Fibroblast of peridontal ligament (primary cell): ENCODE results near the gene GPRC5B.
A peak's percentile ranks its signal among the peaks of the same experiment; 100 is the strongest.

Source experiments
- DNase-seq: peaks from one replicate; pipeline ENCODE4 v3.0.0-alpha.2; 2010; ENCODE audit errors: extremely low read depth

Gene GPRC5B

DNA sequence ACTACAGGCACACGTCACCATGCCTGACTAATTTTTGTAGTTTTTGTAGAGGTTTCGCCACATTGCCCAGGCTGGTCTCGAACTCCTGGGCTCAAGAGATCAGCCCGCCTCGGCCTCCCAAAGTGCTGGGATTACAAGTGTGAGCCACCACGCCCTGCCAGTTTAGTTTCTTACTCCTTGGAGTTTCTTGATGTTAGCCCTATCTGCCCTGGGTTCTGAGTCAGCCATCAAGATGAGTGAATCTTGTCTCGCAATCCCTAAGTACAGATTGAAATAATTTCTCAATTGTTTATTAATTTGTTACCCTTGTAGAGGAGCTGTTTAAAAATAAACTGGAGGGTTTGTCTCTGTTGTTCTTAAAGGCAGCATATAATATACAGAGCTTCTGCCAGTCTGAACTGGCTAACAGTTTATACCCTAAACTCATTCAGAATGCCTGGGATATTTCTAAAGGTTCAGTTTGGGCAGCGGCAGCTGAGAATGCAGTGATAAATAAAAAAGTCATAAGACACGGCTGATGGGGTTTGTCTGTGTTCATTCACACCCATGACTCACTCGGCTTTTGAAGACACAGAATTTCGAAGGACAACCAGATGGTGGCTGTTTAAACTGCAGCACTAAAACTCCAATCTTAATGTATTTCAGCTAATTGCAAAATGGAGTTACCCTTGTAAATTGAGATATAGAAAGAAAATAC lies 39.6 kb downstream of the GPRC5B start:
- DNase-seq, result peak; percentile 68

DNA sequence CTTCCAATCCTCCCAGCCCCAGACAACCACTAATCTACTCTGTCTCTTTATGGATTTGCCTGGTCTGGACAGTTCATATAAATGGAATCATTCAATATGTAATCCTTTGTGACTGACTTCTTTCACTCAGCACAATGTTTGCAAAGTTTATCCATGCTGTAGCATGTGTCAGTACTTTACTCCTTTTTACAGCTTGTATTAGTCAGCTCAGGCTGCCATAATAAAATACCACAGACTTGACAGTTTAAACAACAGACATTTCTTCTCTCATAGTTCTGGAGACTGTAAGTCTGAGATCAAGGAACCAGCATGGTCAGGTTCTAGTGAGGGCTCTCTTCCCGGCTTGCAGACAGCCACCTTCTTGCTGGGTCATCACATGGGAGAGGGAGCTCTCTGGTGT lies 41.3 kb downstream of the GPRC5B start:
- no peak for DNase-seq

DNA sequence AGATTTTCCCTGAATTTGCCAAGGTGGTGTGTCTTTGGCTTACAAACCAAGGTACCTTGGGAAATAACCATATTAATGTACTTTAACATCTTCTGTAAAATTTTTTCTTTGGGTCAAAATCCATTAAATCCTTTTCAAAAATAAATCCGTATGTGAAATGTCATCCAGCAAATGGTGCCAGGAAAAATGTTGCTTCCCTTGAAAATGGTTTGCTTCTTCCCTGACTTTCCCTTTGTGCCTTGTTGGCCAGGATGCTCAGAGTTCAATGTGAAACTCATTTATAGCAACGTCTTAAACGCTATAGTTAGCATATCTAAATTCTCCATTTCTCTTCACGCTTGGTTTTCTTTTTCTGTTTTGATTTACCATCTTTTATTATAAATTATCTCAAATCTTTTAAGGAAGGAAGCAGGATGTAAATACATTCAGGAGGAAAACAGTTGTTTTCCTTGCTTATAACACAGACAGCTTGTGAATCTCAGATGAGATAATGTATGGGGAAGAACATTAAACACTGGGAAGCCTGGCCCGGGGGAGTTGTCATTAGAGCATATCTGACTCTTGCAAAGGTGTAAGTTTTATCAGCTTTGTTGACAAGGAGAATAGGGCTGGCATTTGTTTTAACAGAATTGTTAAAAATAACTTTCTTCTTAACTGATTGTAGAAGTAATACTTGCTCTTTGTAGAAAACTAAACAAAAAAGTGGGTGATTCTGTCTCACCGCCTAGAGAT lies 42.1 kb downstream of the GPRC5B start:
- DNase-seq, result no peak

DNA sequence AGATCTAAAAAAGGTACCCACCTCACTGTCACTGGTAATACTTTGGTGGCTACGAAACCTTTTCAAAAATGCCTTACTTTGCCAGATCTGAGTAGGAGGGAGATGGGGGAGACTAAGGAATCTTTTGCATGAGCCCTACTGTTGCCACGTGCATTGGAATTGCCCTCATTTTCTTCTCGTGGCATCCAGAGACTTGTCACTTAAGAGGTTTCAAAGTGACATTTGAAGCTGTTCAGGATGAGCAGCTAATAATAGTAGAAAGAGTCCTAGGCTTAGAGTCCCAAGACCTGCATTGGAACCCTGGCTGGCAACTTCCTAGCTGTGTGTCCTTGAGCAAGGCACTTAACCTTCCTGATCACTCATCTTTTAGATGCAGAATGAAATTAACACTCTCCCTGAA lies 43.5 kb downstream of the GPRC5B start:
- DNase-seq, result no peak

DNA sequence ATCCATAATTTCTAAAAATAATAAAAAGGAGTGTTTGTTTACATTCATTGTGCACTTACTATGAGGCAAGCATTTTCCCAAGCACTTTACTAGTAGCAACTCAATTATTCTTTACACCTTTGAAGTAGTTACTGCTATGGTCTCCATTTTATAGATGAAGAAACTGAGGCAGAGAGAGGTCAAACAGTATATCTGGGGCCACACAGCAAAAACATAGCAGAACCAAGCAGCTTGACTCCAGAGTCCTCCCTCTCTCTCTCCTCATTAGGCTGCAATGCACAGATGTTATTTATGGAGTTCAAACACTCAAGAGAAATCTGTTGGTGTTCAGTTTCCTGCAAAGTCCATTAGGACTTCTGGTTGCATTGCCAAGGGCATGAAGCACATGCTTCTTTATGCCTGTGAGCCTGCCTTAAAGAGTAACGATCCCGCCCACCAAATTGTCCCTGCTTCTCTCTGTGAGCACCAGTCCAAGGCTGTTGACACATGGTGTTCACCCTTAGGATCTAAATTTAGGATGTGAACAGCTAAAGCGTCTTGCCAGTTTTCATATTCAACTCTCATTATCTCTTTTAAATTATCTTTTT lies 44.0 kb downstream of the GPRC5B start:
- DNase-seq, result no peak

GRCh38 chr16:19837984-19838707 lies 46.5 kb downstream of the GPRC5B start:
- no peak for DNase-seq

GRCh38 chr16:19837331-19837980 lies 47.2 kb downstream of the GPRC5B start:
- no peak for DNase-seq

DNA sequence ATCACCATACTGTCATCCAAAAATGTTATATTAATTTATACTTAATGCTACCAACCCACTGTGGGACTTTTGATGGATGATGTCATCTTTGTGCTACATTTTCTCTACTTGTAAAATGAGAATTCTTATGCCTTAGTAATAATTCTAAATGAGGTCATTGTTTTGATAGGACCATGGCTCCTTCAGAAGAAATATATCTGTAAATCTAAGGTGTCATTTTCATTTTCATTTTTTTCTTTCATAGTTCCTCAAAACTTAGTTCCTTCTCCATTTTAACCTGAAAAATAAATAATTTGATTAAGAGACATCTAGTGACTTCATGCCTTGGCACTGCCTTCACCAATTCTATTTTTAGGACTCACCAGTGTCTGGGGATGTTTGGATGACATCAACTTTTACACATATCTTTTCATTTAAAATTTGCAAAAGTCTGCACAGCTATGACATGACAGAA lies 48.7 kb downstream of the GPRC5B start:
- peak; percentile 76 for DNase-seq

DNA sequence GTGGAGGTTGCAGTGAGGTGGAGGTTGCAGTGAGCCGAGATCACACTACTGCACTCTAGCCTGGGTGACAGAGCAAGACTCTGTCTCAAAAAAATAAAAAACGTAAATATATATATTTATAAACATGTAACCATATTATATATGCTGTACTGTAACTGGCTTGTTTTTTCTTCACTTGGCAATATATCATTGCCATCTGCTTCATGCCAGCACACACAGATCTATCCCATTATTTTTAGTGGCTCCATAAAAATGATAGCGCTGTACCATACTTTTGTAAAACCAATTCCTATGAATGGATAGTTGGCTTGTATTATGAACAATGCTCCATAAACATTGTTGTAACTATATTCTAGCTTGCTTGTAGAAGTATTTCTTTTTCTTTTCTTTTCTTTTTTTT lies 49.5 kb downstream of the GPRC5B start:
- no peak for DNase-seq

- no peak for DNase-seq
These were observed 51.1 kb downstream of the GPRC5B start for GRCh38 chr16:19833581-19833980.

DNA sequence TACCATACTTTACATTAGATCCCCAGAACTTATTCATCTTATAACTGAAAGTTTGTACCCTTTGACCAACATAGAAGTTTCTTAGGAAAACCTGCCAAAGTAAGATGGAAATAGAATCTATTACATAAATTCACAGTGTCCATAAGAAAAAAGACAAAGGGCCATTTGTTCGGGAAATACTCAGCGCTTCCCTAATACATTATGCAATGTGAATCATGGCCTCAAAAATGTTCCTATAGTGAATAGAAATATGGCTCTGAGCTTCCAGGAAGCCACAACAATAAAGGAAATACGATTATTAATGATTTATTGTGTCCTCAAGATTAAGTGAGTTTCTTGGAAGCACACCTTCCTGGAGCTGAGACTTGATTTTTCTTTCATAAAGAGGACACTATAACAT lies 51.5 kb downstream of the GPRC5B start:
- no peak for DNase-seq

DNA sequence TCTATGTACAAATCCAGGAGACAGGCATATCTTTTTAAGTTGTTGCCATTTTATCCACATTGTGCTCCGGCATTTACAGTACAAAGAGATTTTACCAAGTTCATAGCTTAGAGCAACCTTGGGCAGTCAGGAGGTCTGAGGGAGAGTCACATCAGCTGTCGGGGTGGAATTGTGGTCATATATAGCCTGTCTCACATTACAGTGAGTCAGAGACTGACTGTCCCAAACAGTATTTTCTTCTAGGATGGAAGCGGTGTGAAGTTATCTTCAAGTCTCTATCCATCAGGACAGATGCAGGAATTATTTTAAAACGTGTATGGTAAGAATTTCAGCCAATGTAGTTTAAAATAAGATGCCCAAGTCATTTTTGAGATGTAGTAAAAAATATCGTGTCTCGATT lies 53.0 kb downstream of the GPRC5B start:
- DNase-seq, result peak; percentile 72

GRCh38 chr16:19830902-19831560 lies 53.6 kb downstream of the GPRC5B start:
- DNase-seq, result no peak

- peak; percentile 32 for DNase-seq
These were observed 54.6 kb downstream of the GPRC5B start for GRCh38 chr16:19829844-19830692.

GRCh38 chr16:19824216-19824615 lies 60.4 kb downstream of the GPRC5B start:
- DNase-seq, result no peak

DNA sequence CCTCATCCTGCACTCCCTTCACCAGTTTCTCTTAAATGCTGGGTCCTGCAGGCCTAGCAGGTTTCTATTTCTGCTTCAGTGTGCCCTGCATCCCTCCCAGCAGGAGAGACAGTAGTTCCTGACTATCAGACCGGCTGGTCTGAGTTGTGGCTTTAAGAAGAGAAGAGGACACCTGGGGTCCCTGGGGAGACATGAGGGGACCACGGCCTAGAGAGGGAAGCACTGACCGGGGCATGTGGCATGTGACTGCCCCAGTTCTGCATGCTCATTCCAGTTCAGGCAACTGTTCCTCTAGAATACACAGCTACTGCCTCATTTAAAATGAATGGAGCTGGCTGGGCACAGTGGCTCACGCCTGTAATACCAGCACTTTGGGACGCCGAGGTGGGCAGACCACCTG lies 61.3 kb downstream of the GPRC5B start:
- DNase-seq, result no peak

- DNase-seq, result peak; percentile 77
These were observed 62.1 kb downstream of the GPRC5B start for GRCh38 chr16:19822533-19822932.

- DNase-seq, result no peak
These were observed 66.8 kb downstream of the GPRC5B start for GRCh38 chr16:19817875-19818274.

DNA sequence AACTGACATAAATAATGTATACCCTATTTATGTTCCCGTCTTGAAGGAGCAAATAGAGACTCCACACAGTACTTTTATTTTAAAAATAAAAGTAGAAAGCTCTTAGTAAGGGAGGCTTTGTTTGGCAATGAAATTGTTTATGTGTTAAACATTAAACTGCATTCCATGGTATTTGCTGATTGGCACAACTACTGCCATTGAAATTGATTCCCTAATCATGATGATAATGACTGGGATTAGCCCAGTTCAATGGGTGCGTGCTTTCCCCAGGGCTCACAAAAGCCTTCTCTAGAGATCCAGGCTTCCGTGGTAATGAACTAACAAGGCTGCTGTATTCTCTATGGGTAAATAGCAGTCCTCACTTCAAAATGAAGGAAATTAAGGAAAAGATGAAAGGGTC lies 67.5 kb downstream of the GPRC5B start:
- no peak for DNase-seq

DNA sequence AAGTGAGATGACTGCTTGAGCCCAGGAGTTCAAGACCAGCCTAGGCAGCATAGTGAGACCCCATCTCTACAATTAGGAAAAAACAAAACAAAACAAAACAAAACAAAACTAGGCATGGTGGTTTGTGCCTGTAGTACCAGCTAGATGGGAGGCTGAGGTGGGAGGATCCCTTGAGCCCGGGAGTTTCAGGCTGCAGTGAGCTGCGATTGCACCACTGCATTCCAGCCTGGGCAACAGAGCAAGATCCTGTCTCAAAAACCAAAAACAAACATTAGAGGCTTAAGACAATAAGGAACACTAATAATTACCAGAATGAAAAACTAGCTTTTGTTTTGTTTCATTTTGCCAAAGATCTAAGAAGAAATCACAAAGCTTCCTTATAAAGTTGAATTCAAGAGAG lies 69.2 kb downstream of the GPRC5B start:
- DNase-seq, result no peak
